HG03460 (cell line): ENCODE data around the gene TOMM34.

ENCODE experiments used
- ATAC-seq: cut with Tn5 transposase; IDR thresholded peaks from one replicate; pipeline ENCODE4 v1.9.1; 2021; ENCODE audit not compliant: unreplicated experiment

TOMM34 gene

GRCh38 chr20:44963325-44964215, 3.4 kb upstream of the TOMM34 start:
- ATAC-seq: no peak

- ATAC-seq: no peak
These were observed 2.3 kb upstream of the TOMM34 start for GRCh38 chr20:44962483-44962882.

- ATAC-seq: no peak
These were observed 1.7 kb upstream of the TOMM34 start for GRCh38 chr20:44961870-44962267.

- no peak for ATAC-seq
These were observed 1.0 kb upstream of the TOMM34 start for GRCh38 chr20:44961011-44961869.

GRCh38 chr20:44959638-44960102, 527 bp downstream of the TOMM34 start:
- ATAC-seq: peak; percentile 6

GRCh38 chr20:44959082-44959637, 1.0 kb downstream of the TOMM34 start:
- no peak for ATAC-seq

GRCh38 chr20:44958276-44958675, 1.9 kb downstream of the TOMM34 start:
- no peak for ATAC-seq

- no peak for ATAC-seq
These were observed 3.8 kb downstream of the TOMM34 start for GRCh38 chr20:44956410-44956809.

GRCh38 chr20:44955270-44955669, 4.9 kb downstream of the TOMM34 start:
- no peak for ATAC-seq

GRCh38 chr20:44954211-44954610, 6.0 kb downstream of the TOMM34 start:
- ATAC-seq: no peak

GRCh38 chr20:44952731-44953130, 7.5 kb downstream of the TOMM34 start:
- no peak for ATAC-seq

- no peak for ATAC-seq
These were observed 9.8 kb downstream of the TOMM34 start for GRCh38 chr20:44950368-44950767.

GRCh38 chr20:44948513-44948912, 11.7 kb downstream of the TOMM34 start:
- no peak for ATAC-seq

GRCh38 chr20:44948107-44948506, 12.1 kb downstream of the TOMM34 start:
- ATAC-seq: no peak

- no peak for ATAC-seq
These were observed 13.8 kb downstream of the TOMM34 start for GRCh38 chr20:44946271-44946852.

- ATAC-seq: no peak
These were observed 14.9 kb downstream of the TOMM34 start for GRCh38 chr20:44945261-44945660.

- no peak for ATAC-seq
These were observed 16.4 kb downstream of the TOMM34 start for GRCh38 chr20:44943828-44944227.

- no peak for ATAC-seq
These were observed 17.8 kb downstream of the TOMM34 start for GRCh38 chr20:44942264-44942973.

- no peak for ATAC-seq
These were observed 19.0 kb downstream of the TOMM34 start for GRCh38 chr20:44941120-44941691.

GRCh38 chr20:44938637-44939036, 21.6 kb downstream of the TOMM34 start:
- ATAC-seq: no peak
